SH-SY5Y (cell line): Measurements from ENCODE around the gene SFT2D1.

Experiments
- GATA2 ChIP-seq: IDR thresholded peaks from 2 replicates; pipeline ENCODE4 v1.6.1; 2011; ENCODE audit warnings: mild to moderate bottlenecking, low read depth, low read length
- GATA3 ChIP-seq: IDR thresholded peaks from 2 replicates; pipeline ENCODE4 v1.6.1; 2011; ENCODE audit warnings: low read depth, mild to moderate bottlenecking, low read length, moderate library complexity

DNA sequence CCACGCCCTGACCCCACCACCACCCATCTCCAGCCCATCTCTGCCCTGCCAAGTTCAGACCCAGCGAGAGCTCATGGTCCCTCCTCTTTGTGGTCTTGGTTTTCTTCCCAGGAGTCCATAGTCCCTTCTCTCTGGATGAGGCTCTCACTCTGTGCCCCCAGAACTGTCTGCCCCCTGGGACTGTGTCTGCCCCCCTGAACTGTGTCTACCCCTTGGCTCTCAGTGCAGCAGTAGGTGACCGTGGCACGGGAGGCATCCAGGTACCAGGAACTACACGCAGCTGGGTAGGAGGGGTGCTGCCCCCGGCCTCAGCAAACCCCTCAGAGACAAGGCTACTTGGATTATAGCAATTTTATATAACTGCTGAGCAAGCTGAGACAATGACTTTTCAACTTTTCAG is 57.7 kb downstream of the SFT2D1 start:
- TF ChIP-seq GATA2: no peak
- no peak for TF ChIP-seq GATA3
